Vagina (tissue), 2 donors: ENCODE measurements around the gene BRSK2.

ENCODE experiments used
- CTCF ChIP-seq, 3 experiments: fragments of 450-650 bp in 2 of 3; fragments of 200-600 bp in 1 of 3; sonication (generic) in 1 of 3; IDR thresholded peaks; one replicate each; pipeline ENCODE4 v1.5.1; 2017 to 2019; ENCODE audit warnings: antibody characterized with exemption in 3 of 3, mild to moderate bottlenecking in 2 of 3, moderate library complexity in 2 of 3
- POLR2A ChIP-seq, 2 donors: fragments of 450-650 bp; IDR thresholded peaks; one replicate each; pipeline ENCODE4 v1.6.1; 2017; ENCODE audit warnings: antibody characterized with exemption in 2 of 2, mild to moderate bottlenecking in 2 of 2, moderate library complexity in 2 of 2

- TF ChIP-seq CTCF (IDR thresholded peaks at IDR 0.05) (no peak), POLR2A (IDR thresholded peaks at IDR 0.05) (no peak)
Observed at GRCh38 chr11:1473011-1473628, 83.4 kb downstream of the BRSK2 start.
